GM18502 (cell line): Measurements from ENCODE around the gene IGSF11.

Experiments used
- ATAC-seq: cut with Tn5 transposase; IDR thresholded peaks from one replicate; pipeline ENCODE4 v1.9.1; 2021; ENCODE audit warnings: mild to moderate bottlenecking; ENCODE audit not compliant: unreplicated experiment, poor library complexity

Gene IGSF11

DNA sequence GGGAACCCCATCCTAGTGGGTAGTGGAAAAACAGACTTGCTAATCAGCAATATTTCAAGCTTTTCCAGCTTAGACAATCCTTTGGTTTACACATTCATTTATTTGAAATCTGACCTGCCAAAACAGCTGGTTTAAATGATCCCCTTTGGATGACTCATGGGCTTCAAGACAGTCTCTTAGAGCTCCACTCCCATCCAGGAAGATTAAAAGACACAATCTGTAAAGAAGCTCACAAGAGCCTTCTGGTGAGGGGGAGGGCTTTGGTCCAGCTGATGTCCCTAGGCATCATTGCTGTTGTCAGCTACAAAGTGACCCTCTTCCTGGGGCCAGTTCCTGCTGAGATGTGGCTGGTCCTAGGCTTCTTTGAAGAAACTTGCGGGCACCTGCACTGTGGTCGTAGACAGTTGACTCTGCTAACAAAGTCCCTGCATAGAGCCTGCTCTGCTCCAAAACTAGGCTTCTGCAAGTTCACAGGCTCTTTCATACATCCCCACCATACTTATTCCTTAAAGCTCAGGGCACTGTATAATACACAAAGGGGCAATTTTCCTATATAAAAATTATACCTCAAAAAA lies 73.7 kb downstream of the IGSF11 start:
- ATAC-seq: no peak

GRCh38 chr3:118955914-118956556 lies 78.6 kb downstream of the IGSF11 start:
- no peak for ATAC-seq

- no peak for ATAC-seq
These were observed 83.6 kb downstream of the IGSF11 start for GRCh38 chr3:118951089-118951488.

DNA sequence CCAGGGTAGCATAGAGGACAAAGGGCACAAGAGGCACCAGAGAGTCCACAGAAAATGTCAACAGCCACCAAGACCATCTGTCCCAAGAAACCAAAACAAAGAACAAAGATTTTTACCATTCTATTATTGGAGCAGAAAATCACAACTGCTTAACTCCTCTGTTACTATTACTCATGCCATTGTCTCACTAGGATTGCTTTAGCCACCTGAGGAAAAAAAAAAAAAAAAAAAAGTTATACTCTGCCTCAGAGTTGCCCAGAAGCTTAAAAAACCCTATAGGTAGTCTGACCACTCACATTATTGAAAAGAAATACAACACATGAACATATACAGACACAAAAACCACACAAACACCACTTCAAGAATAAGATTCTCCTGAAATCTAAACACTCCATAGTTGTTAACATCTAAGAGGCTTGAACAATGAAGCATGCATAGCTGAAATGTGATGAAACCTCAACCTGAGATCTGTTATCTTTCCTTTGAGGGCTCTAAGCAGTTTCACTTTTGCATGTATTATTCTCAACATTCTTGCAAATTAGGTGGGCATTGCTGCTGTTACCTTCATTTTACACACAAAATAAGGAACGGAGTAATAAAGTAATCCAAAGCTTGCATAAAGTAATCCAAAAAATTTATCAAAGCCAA lies 85.4 kb downstream of the IGSF11 start:
- ATAC-seq: no peak

- no peak for ATAC-seq
These were observed 86.5 kb downstream of the IGSF11 start for GRCh38 chr3:118948146-118948545.

- ATAC-seq: no peak
These were observed 88.2 kb downstream of the IGSF11 start for GRCh38 chr3:118946449-118946848.

GRCh38 chr3:118945834-118946233 lies 88.8 kb downstream of the IGSF11 start:
- ATAC-seq: no peak

DNA sequence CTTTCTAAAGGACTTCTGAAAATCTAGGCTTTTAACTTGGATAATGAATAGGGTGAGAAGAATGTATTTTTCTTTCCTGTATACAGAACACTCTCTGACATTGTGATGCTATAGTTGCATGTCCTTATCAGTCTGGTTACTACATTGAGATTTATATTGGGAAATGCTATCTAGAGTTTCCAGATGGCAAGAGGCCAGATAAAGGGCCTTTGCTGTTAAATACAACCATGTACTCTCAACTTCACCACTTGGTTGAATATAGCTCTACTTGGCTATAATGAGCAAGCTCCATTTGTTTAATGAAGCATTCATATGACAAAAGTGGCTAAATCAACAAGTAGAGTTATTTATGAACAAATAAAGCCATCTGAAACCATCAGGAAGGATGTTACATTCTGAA lies 91.0 kb downstream of the IGSF11 start:
- no peak for ATAC-seq

- no peak for ATAC-seq
These were observed 92.0 kb downstream of the IGSF11 start for GRCh38 chr3:118942671-118943070.

DNA sequence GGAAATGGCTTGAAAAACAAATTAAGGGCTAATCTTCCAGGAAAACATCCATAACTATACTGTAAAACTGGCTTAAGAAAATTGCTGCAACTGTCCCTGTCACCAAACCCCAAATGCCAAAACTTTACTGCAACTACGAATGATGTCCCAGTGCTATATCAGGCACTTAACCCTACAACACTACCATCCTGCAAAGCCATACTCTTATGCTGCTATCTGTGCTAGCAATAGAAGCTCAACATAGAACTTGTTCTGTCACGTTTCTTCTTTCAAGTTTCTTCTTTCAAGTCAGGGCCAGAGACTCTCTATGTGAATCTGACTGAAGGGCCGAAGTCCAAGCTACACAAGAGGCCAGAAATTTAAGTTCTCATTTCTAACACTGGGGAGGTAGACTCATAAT lies 92.5 kb downstream of the IGSF11 start:
- ATAC-seq: no peak

DNA sequence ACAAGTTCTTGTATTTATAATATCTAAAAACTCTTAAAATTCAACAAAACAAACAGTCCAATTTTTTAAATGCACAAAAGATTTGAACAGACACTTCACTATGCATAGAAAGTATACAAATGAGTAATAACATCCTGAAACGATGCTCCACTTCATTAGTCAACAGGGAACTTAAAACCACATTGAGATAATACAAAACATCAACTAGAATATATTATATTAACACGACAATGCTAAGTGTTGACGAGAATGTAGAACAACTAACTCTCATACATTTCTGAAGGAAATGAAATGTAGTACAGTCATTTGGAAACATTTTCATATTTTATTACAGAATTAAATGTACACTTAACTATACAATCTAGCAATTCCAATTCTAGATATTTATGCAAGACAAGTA lies 93.4 kb downstream of the IGSF11 start:
- ATAC-seq: no peak

DNA sequence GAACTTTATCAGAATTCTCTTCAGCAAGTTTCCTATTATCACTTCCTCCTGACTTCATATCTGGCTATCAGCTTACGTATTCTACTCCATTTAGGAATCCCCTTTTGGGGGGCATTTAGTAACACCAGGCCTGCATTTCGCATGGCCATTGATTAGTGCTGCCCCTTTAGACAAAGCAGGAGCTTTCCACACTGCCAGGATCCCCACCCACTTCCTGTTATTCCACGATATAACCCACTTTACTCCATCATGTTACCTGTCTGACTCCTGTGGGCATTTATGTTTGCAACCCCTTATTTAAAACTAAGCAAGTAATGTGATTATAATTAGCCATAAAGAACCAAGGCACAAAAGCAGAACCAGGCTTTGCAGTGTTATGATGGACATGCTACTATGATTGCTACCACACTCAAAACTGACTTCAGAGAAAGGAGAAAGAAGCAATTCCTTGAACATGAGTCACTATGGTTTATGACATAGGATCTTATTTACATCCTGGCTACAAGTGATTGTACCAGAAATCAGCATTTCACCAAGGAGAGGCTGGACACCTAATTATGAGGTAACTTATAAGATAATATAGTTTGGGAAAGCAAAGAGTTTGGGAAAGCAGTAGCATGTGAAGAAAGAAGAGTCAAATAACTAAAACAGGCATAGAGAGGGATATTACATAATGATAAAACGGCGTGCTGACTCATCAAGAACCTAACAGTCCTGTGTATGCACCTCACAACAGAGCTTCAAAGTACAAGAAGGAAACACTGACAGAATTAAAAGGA lies 96.3 kb downstream of the IGSF11 start:
- no peak for ATAC-seq

DNA sequence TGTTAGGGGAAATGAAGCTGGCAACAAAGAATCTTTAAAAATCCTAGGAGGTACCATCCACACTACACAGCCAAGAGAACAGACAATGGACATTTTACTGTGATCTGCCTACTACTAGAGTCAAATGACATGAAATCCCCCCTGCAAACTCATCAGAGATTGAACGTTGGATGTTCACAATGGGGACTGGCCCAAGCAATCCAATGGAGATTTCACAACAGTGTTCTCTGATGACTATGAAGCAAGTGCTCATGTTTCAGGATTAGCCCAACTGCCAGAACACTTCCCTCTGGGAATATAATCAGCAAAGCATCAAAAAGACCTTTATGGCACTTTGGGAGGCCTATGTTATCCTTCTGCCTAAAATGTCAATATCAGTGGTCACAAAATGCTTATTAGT lies 97.8 kb downstream of the IGSF11 start:
- no peak for ATAC-seq

- no peak for ATAC-seq
These were observed 101.7 kb downstream of the IGSF11 start for GRCh38 chr3:118932822-118933558.

DNA sequence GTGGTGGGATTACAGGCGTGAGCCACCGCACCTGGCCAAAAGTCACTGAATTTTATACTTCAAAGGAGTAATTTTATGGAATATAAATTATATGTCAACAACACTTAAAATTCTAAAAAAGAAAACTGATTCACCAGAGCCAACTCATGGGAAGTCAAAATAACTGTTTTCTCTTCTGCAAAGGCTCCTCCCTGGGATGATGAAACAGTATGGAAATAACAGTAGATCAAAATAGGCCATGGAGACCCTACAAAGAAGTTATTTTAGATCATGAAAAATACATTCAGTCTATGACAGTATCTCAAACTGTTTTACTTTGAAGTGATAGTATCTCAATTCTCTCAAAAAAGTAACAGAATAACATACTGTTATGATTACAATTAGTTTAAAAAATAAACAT lies 102.7 kb downstream of the IGSF11 start:
- no peak for ATAC-seq

GRCh38 chr3:118927449-118927848 lies 107.2 kb downstream of the IGSF11 start:
- no peak for ATAC-seq

DNA sequence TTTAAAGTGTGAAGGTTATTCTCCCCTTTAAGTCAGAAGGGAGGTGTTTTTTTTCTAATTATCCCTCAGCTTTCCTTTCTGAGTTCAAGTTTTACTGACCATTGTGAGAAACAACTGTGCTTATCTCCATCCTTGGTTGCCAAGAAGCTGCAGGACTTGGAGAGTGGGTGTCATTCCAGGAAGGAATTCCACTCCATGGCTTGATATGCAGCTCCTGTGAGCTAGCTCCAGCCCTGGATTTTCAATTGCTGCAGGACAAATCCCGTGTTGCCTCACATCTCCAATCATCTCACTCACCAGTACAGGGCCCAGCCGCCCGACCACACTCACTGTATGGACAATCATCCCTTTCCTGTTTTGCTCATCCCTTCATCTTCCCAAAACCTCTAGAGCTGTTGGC lies 122.5 kb downstream of the IGSF11 start:
- ATAC-seq: no peak

DNA sequence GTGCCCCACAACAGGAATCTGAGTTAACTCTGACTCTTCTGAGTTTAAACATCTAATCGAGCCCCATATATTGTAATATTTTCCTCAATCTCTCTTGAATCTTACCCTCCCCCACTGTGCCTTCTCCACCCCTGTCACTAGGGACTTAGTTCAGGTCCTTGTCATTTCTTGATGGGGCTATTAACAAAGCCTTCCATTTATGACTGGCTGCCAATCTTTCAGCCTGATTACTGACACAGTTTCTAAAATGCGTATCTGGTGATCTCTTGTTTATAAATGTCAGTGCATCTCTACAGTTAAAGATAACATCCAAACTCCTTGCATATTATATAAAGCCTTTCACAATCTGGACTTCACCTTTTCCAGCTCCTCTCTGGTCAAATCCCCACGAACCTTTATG lies 124.3 kb downstream of the IGSF11 start:
- ATAC-seq: no peak

GRCh38 chr3:118909763-118910162 lies 124.9 kb downstream of the IGSF11 start:
- no peak for ATAC-seq

DNA sequence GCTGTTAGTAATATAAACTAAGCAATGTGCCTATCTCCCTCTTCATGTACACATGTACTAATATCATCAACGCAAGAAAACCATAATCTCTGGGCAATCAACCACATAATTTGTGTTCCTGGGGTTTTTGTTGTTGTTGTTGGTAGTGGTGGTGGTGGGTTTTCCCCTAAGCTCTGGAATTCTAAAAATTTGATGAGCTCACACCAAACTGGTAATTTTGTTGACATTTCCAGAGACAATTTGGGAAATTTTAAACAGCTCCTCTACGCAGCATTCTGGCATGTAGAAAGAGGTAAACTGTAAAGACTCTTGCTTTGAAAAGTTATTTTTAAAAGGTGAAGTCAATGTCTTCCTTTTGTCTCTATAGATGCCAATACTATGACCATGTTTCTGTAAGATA lies 126.7 kb downstream of the IGSF11 start:
- ATAC-seq: no peak
